A549 (cell line): Measurements from ENCODE around the gene OMP. TPM values are rescaled to one million over a fixed set of nuclear protein-coding genes. Genes with fewer than 3 reads are reported as not detected.

Source experiments
- ATAC-seq, 2 experiments: fragments of 200-7000 bp in 1 of 2; fragments of >200 bp in 1 of 2; cut with Nextera tagmentation in 1 of 2; cut with Tn5 transposase in 1 of 2; 3 replicates each; pipeline versions ENCODE4 v1.8.0 to v1.9.1; 2018 to 2020; ENCODE audit warnings: mild to moderate bottlenecking in 1 of 2, moderate library complexity in 1 of 2
- CTCF ChIA-PET: fragments of 300-600 bp; sonication (Branson Sonifier 250); formaldehyde crosslinking; extraction: SDS; loops from one replicate; lab custom pipeline; 2021; ENCODE audit warnings: antibody characterized with exemption, inconsistent platforms; lab: Yijun Ruan, JAX
- POLR2A ChIA-PET: fragments of 350-600 bp; formaldehyde crosslinking; extraction: SDS; loops from one replicate; lab custom pipeline; 2021; ENCODE audit warnings: antibody characterized with exemption, inconsistent platforms; lab: Yijun Ruan, JAX
- DNase-seq, 2 experiments: peaks; one replicate each; pipeline versions ENCODE4 v3.0.0 to v3.0.0-alpha.2; 2011 to 2016; ENCODE audit warnings: low read depth in 1 of 2, low spot score in 1 of 2
- FAIRE-seq: peaks from 2 replicates; lab custom pipeline; 2011; peaks lifted over from hg19 to GRCh38; lab: Jason Lieb, UNC
- H3K27ac ChIP-seq, 2 experiments: fragments of >200 bp; sonication (Bioruptor Twin); formaldehyde crosslinking; 3 replicates each; pipeline ENCODE4 v1.5.1; 2016 to 2017
- H3K4me1 ChIP-seq: fragments of >200 bp; sonication (Bioruptor Twin); formaldehyde crosslinking; 3 replicates; pipeline ENCODE4 v1.6.1; 2016
- H3K4me2 ChIP-seq: fragments of >200 bp; sonication (Bioruptor Twin); formaldehyde crosslinking; 3 replicates; pipeline ENCODE4 v1.6.1; 2016
- H3K4me3 ChIP-seq: fragments of >200 bp; sonication (Bioruptor Twin); formaldehyde crosslinking; 3 replicates; pipeline ENCODE4 v1.5.1; 2016
- H3K9me3 ChIP-seq: fragments of >200 bp; sonication (Bioruptor Twin); formaldehyde crosslinking; 3 replicates; pipeline ENCODE4 v1.6.1; 2016
- CBX2 ChIP-seq: fragments of 200-600 bp; sonication (generic); IDR thresholded peaks from 2 replicates; pipeline ENCODE4 v1.6.1; 2016; ENCODE audit warnings: low read depth, mild to moderate bottlenecking, borderline replicate concordance
- CBX8 ChIP-seq: fragments of 200-600 bp; sonication (generic); IDR thresholded peaks from 2 replicates; pipeline ENCODE4 v1.6.1; 2016
- CEBPB ChIP-seq, 2 experiments: fragments of >200 bp in 1 of 2; sonication (Bioruptor Twin) in 1 of 2; formaldehyde crosslinking in 1 of 2; IDR thresholded peaks; 2 replicates each; pipeline ENCODE4 v1.6.1; 2012 to 2016
- CHD2 ChIP-seq: fragments of 150-350 bp; IDR thresholded peaks from 2 replicates; pipeline ENCODE4 v1.6.1; 2014; ENCODE audit warnings: low read length; ENCODE audit not compliant: partially characterized antibody
- EHF ChIP-seq: fragments of 250-450 bp; sonication (Bioruptor Pico); IDR thresholded peaks from 2 replicates; pipeline ENCODE4 v1.5.0; 2020; ENCODE audit warnings: mild to moderate bottlenecking
- EHMT2 ChIP-seq: fragments of 200-600 bp; sonication (generic); IDR thresholded peaks from 2 replicates; pipeline ENCODE4 v1.6.1; 2016; ENCODE audit warnings: antibody characterized with exemption, low read depth, mild to moderate bottlenecking, moderate library complexity
- ELK1 ChIP-seq: fragments of 150-350 bp; IDR thresholded peaks from 2 replicates; pipeline ENCODE4 v1.6.1; 2014; ENCODE audit warnings: low read depth, mild to moderate bottlenecking, low read length
- EP300 ChIP-seq, 2 experiments: fragments of >200 bp; sonication (Bioruptor Twin); formaldehyde crosslinking; IDR thresholded peaks; 2 replicates in 1 of 2; 3 replicates in 1 of 2; pipeline ENCODE4 v1.6.1; 2016 to 2017
- FOSL2 ChIP-seq, 2 experiments: fragments of 450-650 bp in 1 of 2; fragments of >200 bp in 1 of 2; sonication (Bioruptor Twin) in 1 of 2; formaldehyde crosslinking; IDR thresholded peaks; 2 replicates each; pipeline versions ENCODE4 v1.5.0 to v1.6.1; 2016 to 2020; ENCODE audit warnings: mild to moderate bottlenecking in 1 of 2, moderate library complexity in 1 of 2
- GATA3 ChIP-seq: IDR thresholded peaks from 2 replicates; pipeline ENCODE4 v1.6.1; 2012; ENCODE audit warnings: borderline replicate concordance
- HES2 ChIP-seq: fragments of >200 bp; sonication (Bioruptor Twin); formaldehyde crosslinking; IDR thresholded peaks from 2 replicates; pipeline ENCODE4 v1.6.1; 2016
- HMGXB4 ChIP-seq: fragments of 250-450 bp; sonication (Bioruptor Pico); IDR thresholded peaks from 2 replicates; pipeline ENCODE4 v1.5.0; 2021; ENCODE audit warnings: mild to moderate bottlenecking, moderate library complexity, borderline replicate concordance
- HOXB13 ChIP-seq: fragments of 250-450 bp; sonication (Bioruptor Pico); IDR thresholded peaks from 2 replicates; pipeline ENCODE4 v1.5.0; 2020; ENCODE audit warnings: low read depth, mild to moderate bottlenecking, moderate library complexity
- JUN ChIP-seq, 2 experiments: fragments of >200 bp; sonication (Bioruptor Twin); formaldehyde crosslinking; IDR thresholded peaks; 2 replicates in 1 of 2; 3 replicates in 1 of 2; pipeline ENCODE4 v1.6.1; 2016 to 2017
- JUNB ChIP-seq: fragments of >200 bp; sonication (Bioruptor Twin); formaldehyde crosslinking; IDR thresholded peaks from 2 replicates; pipeline ENCODE4 v1.6.1; 2016
- KDM5A ChIP-seq: fragments of 200-600 bp; sonication (generic); IDR thresholded peaks from 2 replicates; pipeline ENCODE4 v1.6.1; 2016; ENCODE audit warnings: antibody characterized with exemption, mild to moderate bottlenecking
- MAX ChIP-seq: IDR thresholded peaks from 2 replicates; pipeline ENCODE4 v1.6.1; 2012
- NPAS2 ChIP-seq: fragments of 250-450 bp; sonication (Bioruptor Pico); IDR thresholded peaks from 2 replicates; pipeline ENCODE4 v1.8.0; 2022; ENCODE audit warnings: mild to moderate bottlenecking, moderate library complexity, borderline replicate concordance
- NR3C1 ChIP-seq: fragments of >200 bp; sonication (Bioruptor Twin); formaldehyde crosslinking; IDR thresholded peaks from 3 replicates; pipeline ENCODE4 v1.6.1; 2017
- PHF8 ChIP-seq: fragments of 200-600 bp; sonication (generic); IDR thresholded peaks from 2 replicates; pipeline ENCODE4 v1.6.1; 2016; ENCODE audit warnings: low read depth, mild to moderate bottlenecking, antibody characterized with exemption, moderate library complexity, borderline replicate concordance
- POLR2A ChIP-seq: IDR thresholded peaks from 2 replicates; pipeline ENCODE4 v1.6.1; 2012; ENCODE audit warnings: mild to moderate bottlenecking, low read length
- RAD21 ChIP-seq, 2 experiments: fragments of >200 bp in 1 of 2; sonication (Bioruptor Twin) in 1 of 2; formaldehyde crosslinking in 1 of 2; IDR thresholded peaks in 1 of 2; conservative IDR thresholded peaks in 1 of 2; 2 replicates in 1 of 2; 3 replicates in 1 of 2; pipeline ENCODE4 v1.6.1; 2012 to 2018; ENCODE audit warnings: inconsistent platforms in 1 of 2
- RARB ChIP-seq: fragments of 250-450 bp; sonication (Bioruptor Pico); IDR thresholded peaks from 2 replicates; pipeline ENCODE4 v1.8.0; 2021; ENCODE audit warnings: mild to moderate bottlenecking, moderate library complexity
- REST ChIP-seq: fragments of 200-600 bp; sonication (generic); IDR thresholded peaks from 2 replicates; pipeline ENCODE4 v1.6.1; 2016; ENCODE audit warnings: antibody characterized with exemption, mild to moderate bottlenecking, moderate library complexity
- RFX5 ChIP-seq: fragments of 450-650 bp; IDR thresholded peaks from 2 replicates; pipeline ENCODE4 v1.7.1; 2014; ENCODE audit warnings: antibody characterized with exemption, mild to moderate bottlenecking, moderate library complexity
- RNF2 ChIP-seq: fragments of 200-600 bp; sonication (generic); IDR thresholded peaks from 2 replicates; pipeline ENCODE4 v1.6.1; 2016; ENCODE audit warnings: low read depth, mild to moderate bottlenecking, antibody characterized with exemption, moderate library complexity, borderline replicate concordance
- SMC3 ChIP-seq: fragments of >200 bp; sonication (Bioruptor Twin); formaldehyde crosslinking; IDR thresholded peaks from 3 replicates; pipeline ENCODE4 v1.6.1; 2018; ENCODE audit warnings: inconsistent platforms
- USF2 ChIP-seq: fragments of 450-650 bp; IDR thresholded peaks from 2 replicates; pipeline ENCODE4 v1.6.1; 2014; ENCODE audit warnings: antibody characterized with exemption
- ZSCAN20 ChIP-seq: fragments of 250-450 bp; sonication (Bioruptor Pico); IDR thresholded peaks from 2 replicates; pipeline ENCODE4 v1.8.0; 2022; ENCODE audit warnings: mild to moderate bottlenecking, moderate library complexity
- WGBS: methylation state at CpG from one replicate; pipeline ENCODE4 v1.1.6; 2017; ENCODE audit errors: missing lambda C conversion rate; 5-methylcytosine and 5-hydroxymethylcytosine counted together
- polyA plus RNA-seq, 4 experiments: library from polyadenylated mRNA; depleted of rRNA in 3 of 4; stranded (reverse); fragments of >200 nt; fragmentation: RNase III in 1 of 4; extraction: RNeasy Plus Mini Kit Qiagen cat#74134 plus additional on column Dnase treatment in 1 of 4; gene quantifications; 2 replicates in 3 of 4; 3 replicates in 1 of 4; pipeline ENCODE4 v1.2.3, GENCODE V29; 2011 to 2017

OMP gene
- polyA plus RNA-seq, 2 of the 4 experiments (the other 2 are of a cell fraction) = not detected

GRCh38 chr11:77104727-77105126 lies 2.1 kb downstream of the OMP start:
- FAIRE-seq (no peak), DNase-seq (no peak), ATAC-seq (no peak)
- Histone ChIP-seq H3K9me3 (no peaks in the 10 kb centered on the region), H3K27ac (0 out of 6 replicates have a peak overlapping the region, but pooled peaks of 1 of the 2 experiments have one; percentile 29), H3K4me2 (no peak overlapping the region), H3K4me1 (peaks cover 43% of the 10 kb centered on the region), H3K4me3 (no peak overlapping the region)
- POLR2A ChIA-PET = no interaction called here
- TF ChIP-seq RAD21 (conservative IDR thresholded peaks at IDR 0.05 in 1 of 2, IDR thresholded peaks at IDR 0.05 in 1 of 2) = no peak
- TF ChIP-seq HES2 = no peak
- TF ChIP-seq EHF (CRISPR knock-in tag) = no peak
- no peak for TF ChIP-seq KDM5A
- TF ChIP-seq EHMT2 = no peak
- no peak for TF ChIP-seq JUNB
- no peak for TF ChIP-seq RFX5
- TF ChIP-seq RARB (CRISPR knock-in tag) = no peak
- TF ChIP-seq CEBPB (IDR thresholded peaks at IDR 0.05) = no peak
- TF ChIP-seq CHD2 = no peak
- no peak for TF ChIP-seq CBX2
- no peak for TF ChIP-seq MAX
- TF ChIP-seq ELK1 = no peak
- no peak for TF ChIP-seq JUN (IDR thresholded peaks at IDR 0.05)
- TF ChIP-seq GATA3 = no peak
- no peak for TF ChIP-seq EP300 (IDR thresholded peaks at IDR 0.05)
- TF ChIP-seq SMC3 = no peak
- TF ChIP-seq NR3C1 = no peak
- TF ChIP-seq HMGXB4 (CRISPR knock-in tag) = no peak
- CTCF ChIA-PET = interaction anchor here (0.5 to 23.6 kb wide), 8 partner anchors 9 to 443 kb away, joined by 3 to 290 read pairs (median 8); partner anchors contain the start of gene MYO7A
- WGBS = 81% methylated on average over 8 of the region's 8 CpGs

GRCh38 chr11:77106321-77106720 lies 3.7 kb downstream of the OMP start:
- no peak overlapping the region for H3K4me3 ChIP-seq
- peak overlapping the region in 1 of 2 experiments; percentile 83; a peak in 4 of 6 replicates for H3K27ac ChIP-seq
- 84% methylated on average over 4 of the region's 7 CpGs for WGBS
- no peaks in the 10 kb centered on the region for H3K9me3 ChIP-seq
- no peak for TF ChIP-seq HOXB13 (CRISPR knock-in tag)
- no peak for TF ChIP-seq MAX
- no peak for TF ChIP-seq POLR2A
- no peak for TF ChIP-seq CBX8
- no peak for TF ChIP-seq PHF8
- no peak for TF ChIP-seq FOSL2 (IDR thresholded peaks at IDR 0.05)
- TF ChIP-seq FOSL2 (CRISPR knock-in tag; IDR thresholded peaks at IDR 0.05) = no peak
- TF ChIP-seq ZSCAN20 = no peak
- TF ChIP-seq USF2 = no peak
- no peak for TF ChIP-seq NPAS2 (CRISPR knock-in tag)
- no peak for TF ChIP-seq REST
- no peak for TF ChIP-seq RNF2
- FAIRE-seq = no peak
- ATAC-seq = no peak
- no peak for DNase-seq
- peak overlapping the region; percentile 26; the same call in 1 of the 3 replicates for H3K4me2 ChIP-seq
- ChIA-PET POLR2A (interaction anchor here (1.5 kb wide), 1 partner anchor 40 kb away, joined by 4 read pairs; the partner anchor contains the start of gene CAPN5), CTCF (interaction anchor here (0.6 to 23.6 kb wide), 13 partner anchors 7 to 1150 kb away, joined by 3 to 290 read pairs (median 5); partner anchors contain the start of gene MYO7A)
- peaks cover 58% of the 10 kb centered on the region for H3K4me1 ChIP-seq
